BLaER1 (cell line): ENCODE measurements around the gene H2AZ2.
"Not testable (repeated sequence)": the region's sequence is repeated elsewhere in the genome, so short reads cannot be mapped to it uniquely, and the experiment has no call there.

Experiments
- H3K27ac ChIP-seq: shearing (Covaris generic); formaldehyde crosslinking; 2 replicates; pipeline ENCODE4 v1.8.1; 2022
- H3K27me3 ChIP-seq: shearing (Covaris generic); formaldehyde crosslinking; 2 replicates; pipeline ENCODE4 v1.8.1; 2022
- H3K36me3 ChIP-seq: shearing (Covaris generic); formaldehyde crosslinking; 2 replicates; pipeline ENCODE4 v1.8.1; 2022
- H3K4me1 ChIP-seq: shearing (Covaris generic); formaldehyde crosslinking; 2 replicates; pipeline ENCODE4 v1.8.1; 2022
- H3K4me2 ChIP-seq: shearing (Covaris generic); formaldehyde crosslinking; 2 replicates; pipeline ENCODE4 v1.8.1; 2022
- H3K4me3 ChIP-seq: shearing (Covaris generic); formaldehyde crosslinking; 2 replicates; pipeline ENCODE4 v1.8.1; 2022
- H3K9ac ChIP-seq: shearing (Covaris generic); formaldehyde crosslinking; 2 replicates; pipeline ENCODE4 v1.8.1; 2022
- H3K9me3 ChIP-seq: shearing (Covaris generic); formaldehyde crosslinking; 2 replicates; pipeline ENCODE4 v1.8.1; 2022
- H4K20me1 ChIP-seq: shearing (Covaris generic); formaldehyde crosslinking; 2 replicates; pipeline ENCODE4 v1.8.1; 2022
- Cebpa-rat ChIP-seq: shearing (Covaris generic); IDR thresholded peaks from 2 replicates; pipeline ENCODE4 v1.8.1; 2022

Gene H2AZ2

DNA sequence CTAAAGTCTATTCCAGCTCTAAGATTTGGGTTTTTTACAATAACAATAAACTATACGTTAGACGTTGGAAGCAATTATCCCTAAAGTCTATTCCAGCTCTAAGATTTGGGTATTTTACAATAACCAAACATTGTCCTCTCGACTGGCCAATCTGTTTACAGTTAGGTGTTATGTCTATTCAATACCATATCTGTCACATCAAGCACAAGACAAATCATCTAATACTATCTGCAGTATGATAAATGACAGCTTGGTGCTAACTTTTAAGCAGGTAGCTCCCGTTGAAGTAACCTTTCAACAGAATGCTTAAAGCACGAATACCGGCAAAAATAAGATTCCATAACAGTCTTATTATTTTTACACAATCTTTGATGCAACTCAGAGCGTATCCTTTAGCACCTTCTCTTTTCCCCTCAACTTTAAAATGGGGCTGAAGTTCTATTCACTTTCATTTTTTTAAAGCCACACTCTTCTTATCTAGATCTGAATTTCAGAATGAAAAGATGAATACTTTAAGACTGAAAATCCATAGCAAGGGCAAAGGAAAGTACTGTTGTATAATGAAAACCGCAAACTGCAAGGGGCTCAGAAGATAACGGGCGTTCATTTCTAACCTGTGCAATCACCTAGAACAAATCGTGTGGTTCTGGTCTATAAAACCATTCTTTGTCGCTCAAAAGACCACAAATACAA, 925 bp downstream of the H2AZ2 start:
- peak overlapping the region; percentile 72 for H3K4me2 ChIP-seq
- peaks cover 57% of the 10 kb centered on the region for H4K20me1 ChIP-seq
- H3K36me3 ChIP-seq = peaks cover 22% of the 10 kb centered on the region
- H3K9ac ChIP-seq = peak overlapping the region; percentile 97
- H3K27ac ChIP-seq = peak overlapping the region; percentile 97
- no peaks in the 10 kb centered on the region for H3K9me3 ChIP-seq
- peaks cover 33% of the 10 kb centered on the region for H3K4me1 ChIP-seq
- no peaks in the 10 kb centered on the region for H3K27me3 ChIP-seq
- H3K4me3 ChIP-seq = peak overlapping the region; percentile 81
- TF ChIP-seq Cebpa-rat = no peak

DNA sequence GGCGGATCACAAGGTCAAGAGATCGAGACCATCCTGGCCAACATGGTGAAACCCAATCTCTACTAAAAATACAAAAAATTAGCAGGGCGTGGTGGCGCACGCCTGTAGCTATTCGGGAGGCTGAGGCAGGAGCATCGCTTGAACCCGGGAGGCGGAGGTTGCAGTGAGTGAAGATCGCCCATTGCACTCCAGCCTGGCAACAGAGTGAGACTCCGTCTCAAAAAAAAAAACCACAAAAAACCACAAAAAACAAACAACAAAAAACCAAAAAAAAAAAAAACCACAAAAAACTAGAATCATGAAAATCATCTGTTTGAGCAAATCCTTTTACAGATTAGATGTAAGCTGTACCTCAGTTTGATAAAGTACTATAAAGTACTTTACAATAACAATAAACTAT, 1.5 kb downstream of the H2AZ2 start:
- H3K9me3 ChIP-seq, H3K27me3 ChIP-seq: not testable (repeated sequence)
- H4K20me1 ChIP-seq = peaks cover 63% of the 10 kb centered on the region
- peaks cover 33% of the 10 kb centered on the region for H3K4me1 ChIP-seq
- H3K36me3 ChIP-seq = peaks cover 27% of the 10 kb centered on the region
- H3K9ac ChIP-seq = peak overlapping the region; percentile 97
- H3K4me2 ChIP-seq = peak overlapping the region; percentile 72
- H3K27ac ChIP-seq = peak overlapping the region; percentile 97
- peak overlapping the region; percentile 81 for H3K4me3 ChIP-seq

DNA sequence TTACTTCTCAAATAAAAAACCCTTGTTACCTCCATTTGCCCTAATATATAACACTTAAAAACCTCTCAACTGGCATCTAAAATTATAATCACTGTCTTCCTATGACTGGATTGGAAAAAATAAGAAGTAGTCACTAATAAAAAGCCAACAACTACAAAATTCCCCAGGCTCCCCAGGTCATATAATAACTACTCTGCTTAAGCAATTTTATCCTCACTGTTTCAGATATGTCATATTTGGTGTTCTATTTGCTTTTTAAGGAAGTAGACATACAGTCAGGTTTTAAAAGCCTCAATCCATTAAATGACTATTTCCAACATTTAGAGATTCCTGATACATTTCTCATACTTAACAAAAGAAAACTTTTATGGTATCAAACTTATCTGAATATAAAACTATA, 2.4 kb downstream of the H2AZ2 start:
- H3K9ac ChIP-seq = peak overlapping the region; percentile 97; the same call in 1 of the 2 replicates
- no peak for TF ChIP-seq Cebpa-rat
- H3K9me3 ChIP-seq = no peaks in the 10 kb centered on the region
- H3K4me3 ChIP-seq = peak overlapping the region; percentile 81
- H3K27ac ChIP-seq = 0 out of 2 replicates have a peak overlapping the region, but pooled peaks have one; percentile 97
- H3K4me2 ChIP-seq = peak overlapping the region; percentile 72
- peaks cover 33% of the 10 kb centered on the region for H3K4me1 ChIP-seq
- H3K36me3 ChIP-seq = peaks cover 37% of the 10 kb centered on the region
- H4K20me1 ChIP-seq = peaks cover 72% of the 10 kb centered on the region
- no peaks in the 10 kb centered on the region for H3K27me3 ChIP-seq

DNA sequence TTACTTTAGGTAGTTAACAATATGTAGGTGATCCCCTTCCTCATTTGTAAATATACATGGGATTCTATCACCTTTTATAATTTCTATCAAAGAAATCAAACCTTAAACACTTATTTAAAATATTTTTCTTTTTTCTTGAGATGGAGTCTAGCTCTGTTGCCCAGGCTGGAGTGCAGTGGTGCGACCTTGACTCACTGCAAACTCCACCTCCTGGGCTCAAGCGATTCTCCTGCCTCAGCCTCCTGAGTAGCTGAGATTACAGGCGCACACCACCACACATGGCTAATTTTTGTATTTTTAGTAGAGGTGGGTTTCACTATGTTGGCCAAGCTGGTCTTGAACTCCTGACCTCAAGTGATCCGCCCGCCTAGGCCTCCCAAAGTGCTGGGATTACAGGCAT, 4.4 kb downstream of the H2AZ2 start:
- Histone ChIP-seq H3K4me1 (peaks cover 21% of the 10 kb centered on the region), H4K20me1 (peaks cover 93% of the 10 kb centered on the region), H3K36me3 (peaks cover 57% of the 10 kb centered on the region)
- H3K27me3 ChIP-seq, H3K9me3 ChIP-seq, H3K4me3 ChIP-seq, H3K27ac ChIP-seq, H3K4me2 ChIP-seq, H3K9ac ChIP-seq: not testable (repeated sequence)

DNA sequence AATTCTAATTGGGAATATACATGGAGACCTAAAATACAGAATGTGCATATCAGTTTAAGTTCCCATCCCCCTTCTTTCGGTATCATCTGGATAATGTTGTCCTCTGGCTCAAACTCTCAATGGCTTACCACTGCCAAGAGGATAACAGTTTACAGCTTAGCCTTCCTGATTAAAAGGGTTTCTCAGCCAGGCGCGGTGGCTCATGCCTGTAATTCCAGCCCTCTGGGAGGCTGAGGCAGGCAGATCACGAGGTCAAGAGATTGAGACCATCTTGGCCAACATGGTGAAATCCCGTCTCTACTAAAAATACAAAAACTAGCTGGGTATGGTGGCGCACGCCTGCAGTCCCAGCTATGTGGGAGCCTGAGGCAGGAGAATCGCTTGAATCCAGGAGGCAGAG, 5.2 kb downstream of the H2AZ2 start:
- not testable (repeated sequence) for H3K4me2 ChIP-seq, H3K27ac ChIP-seq, H3K4me3 ChIP-seq, H3K9ac ChIP-seq, H3K9me3 ChIP-seq, H3K27me3 ChIP-seq
- H3K4me1 ChIP-seq = peaks cover 21% of the 10 kb centered on the region
- peaks cover 65% of the 10 kb centered on the region for H3K36me3 ChIP-seq
- peaks cover 100% of the 10 kb centered on the region for H4K20me1 ChIP-seq

DNA sequence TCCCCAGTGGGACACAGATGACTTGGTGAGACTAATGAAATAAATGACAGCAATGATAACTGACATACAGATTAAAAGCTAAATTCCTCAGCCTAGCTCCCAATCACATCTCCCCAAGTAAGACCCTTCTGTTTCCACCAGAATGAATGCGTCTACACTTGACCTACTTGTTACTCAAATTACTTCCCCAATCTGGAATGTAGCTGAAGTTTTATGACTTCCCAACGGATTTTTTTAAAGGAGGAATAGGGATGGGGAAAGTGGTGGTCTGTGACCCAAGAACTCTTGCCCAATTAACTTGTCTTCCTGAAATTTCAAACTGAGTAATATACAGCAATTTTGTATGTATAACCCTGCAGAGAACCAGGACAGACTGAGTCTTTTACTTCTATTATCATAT, 9.1 kb downstream of the H2AZ2 start:
- H3K4me3 ChIP-seq = no peak overlapping the region
- H3K27ac ChIP-seq = no peak overlapping the region
- H3K27me3 ChIP-seq = no peaks in the 10 kb centered on the region
- H3K4me1 ChIP-seq = no peaks in the 10 kb centered on the region
- no peak for TF ChIP-seq Cebpa-rat
- H3K36me3 ChIP-seq = peaks cover 99% of the 10 kb centered on the region
- H3K9me3 ChIP-seq = no peaks in the 10 kb centered on the region
- peaks cover 92% of the 10 kb centered on the region for H4K20me1 ChIP-seq
- H3K9ac ChIP-seq = no peak overlapping the region
- no peak overlapping the region for H3K4me2 ChIP-seq

DNA sequence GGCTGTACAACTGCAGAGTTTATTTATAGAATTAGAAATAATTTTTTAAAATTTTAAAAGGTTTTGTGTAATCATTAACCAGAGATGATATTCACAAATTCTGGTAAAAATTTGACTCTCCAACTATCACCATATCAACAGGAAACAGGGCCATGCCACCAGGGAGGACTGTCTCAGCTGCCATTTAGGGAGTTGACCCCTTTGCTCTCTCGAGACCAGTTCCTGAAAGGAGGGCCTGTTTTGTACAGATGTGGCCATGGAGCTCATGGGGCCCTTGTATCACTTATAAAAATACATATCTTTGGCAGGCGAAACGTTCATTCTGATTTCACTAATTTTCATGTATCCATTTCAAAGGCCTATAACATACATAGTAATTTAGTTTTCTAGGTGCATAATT, 20.3 kb downstream of the H2AZ2 start:
- Histone ChIP-seq H3K27ac (no peak overlapping the region), H3K4me3 (no peak overlapping the region), H3K4me1 (peaks cover 12% of the 10 kb centered on the region; the same call in 1 of the 2 replicates), H3K9ac (no peak overlapping the region), H3K27me3 (no peaks in the 10 kb centered on the region), H4K20me1 (peaks cover 55% of the 10 kb centered on the region), H3K4me2 (no peak overlapping the region), H3K9me3 (no peaks in the 10 kb centered on the region), H3K36me3 (peaks cover 89% of the 10 kb centered on the region)
- TF ChIP-seq Cebpa-rat = no peak

DNA sequence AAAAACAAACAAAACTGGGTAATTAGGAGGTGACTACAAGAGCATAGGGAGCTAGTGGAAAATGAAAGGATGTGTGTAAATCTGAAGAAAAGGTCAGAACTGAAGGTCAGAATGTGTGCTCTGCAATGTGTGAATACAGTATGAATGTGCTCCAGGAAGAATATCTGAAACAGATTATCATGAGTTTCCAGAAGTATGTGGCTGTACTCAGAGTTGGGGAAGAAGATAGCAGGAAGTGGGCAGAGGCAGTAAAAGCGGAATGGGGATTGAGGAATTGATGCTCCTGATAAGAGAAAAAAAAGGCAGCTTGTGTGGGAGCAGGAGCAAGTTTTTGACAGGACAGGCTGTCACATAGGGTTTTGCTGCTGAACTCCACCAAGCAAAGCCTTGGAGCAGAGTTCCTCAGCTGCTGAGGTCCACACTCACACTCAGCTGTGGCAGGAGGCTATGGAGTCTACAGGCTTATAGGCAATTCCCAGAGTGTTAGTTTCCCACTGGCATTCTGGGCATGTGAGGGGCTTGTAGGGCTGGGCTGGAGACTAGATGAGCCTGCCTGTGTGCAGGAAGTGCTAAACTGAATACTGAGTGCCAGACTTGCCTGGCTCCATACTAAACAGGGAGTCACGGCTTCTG, 22.9 kb downstream of the H2AZ2 start:
- Histone ChIP-seq H3K36me3 (peaks cover 64% of the 10 kb centered on the region), H3K27me3 (no peaks in the 10 kb centered on the region), H3K4me2 (no peak overlapping the region), H3K4me3 (no peak overlapping the region), H3K27ac (no peak overlapping the region), H3K9ac (no peak overlapping the region), H4K20me1 (peaks cover 33% of the 10 kb centered on the region), H3K9me3 (no peaks in the 10 kb centered on the region), H3K4me1 (peaks cover 12% of the 10 kb centered on the region)
- no peak for TF ChIP-seq Cebpa-rat

DNA sequence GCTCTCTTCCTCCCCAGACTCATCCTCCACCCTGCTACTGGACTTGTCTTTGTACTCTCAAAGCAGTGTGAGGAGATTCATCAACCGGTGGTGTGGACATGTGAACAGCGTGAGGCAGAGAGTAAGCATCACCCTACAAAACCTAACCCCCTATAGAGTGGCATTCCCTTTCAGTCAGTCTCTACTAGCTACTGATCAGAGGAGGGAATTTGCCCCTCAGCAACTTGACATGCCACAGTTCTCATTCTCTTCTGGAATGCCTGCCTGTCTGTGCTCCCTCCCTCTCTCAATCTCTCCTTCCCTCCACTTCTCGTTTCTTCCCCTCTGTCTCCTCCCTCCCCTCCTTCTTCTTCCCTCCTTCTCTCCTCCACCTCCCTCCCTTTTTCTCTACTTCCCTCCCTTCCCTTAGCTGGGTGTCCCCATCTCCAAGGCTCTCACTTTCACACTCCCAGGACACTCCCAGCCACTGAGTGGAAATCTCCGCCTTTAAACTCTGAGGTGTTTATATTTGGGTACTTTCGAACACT, 24.6 kb downstream of the H2AZ2 start:
- Histone ChIP-seq H3K4me1 (peaks cover 7% of the 10 kb centered on the region), H3K4me2 (no peak overlapping the region), H3K4me3 (no peak overlapping the region), H3K36me3 (peaks cover 47% of the 10 kb centered on the region), H4K20me1 (peaks cover 29% of the 10 kb centered on the region), H3K9me3 (no peaks in the 10 kb centered on the region), H3K27ac (no peak overlapping the region), H3K9ac (no peak overlapping the region), H3K27me3 (no peaks in the 10 kb centered on the region)
- TF ChIP-seq Cebpa-rat = no peak

DNA sequence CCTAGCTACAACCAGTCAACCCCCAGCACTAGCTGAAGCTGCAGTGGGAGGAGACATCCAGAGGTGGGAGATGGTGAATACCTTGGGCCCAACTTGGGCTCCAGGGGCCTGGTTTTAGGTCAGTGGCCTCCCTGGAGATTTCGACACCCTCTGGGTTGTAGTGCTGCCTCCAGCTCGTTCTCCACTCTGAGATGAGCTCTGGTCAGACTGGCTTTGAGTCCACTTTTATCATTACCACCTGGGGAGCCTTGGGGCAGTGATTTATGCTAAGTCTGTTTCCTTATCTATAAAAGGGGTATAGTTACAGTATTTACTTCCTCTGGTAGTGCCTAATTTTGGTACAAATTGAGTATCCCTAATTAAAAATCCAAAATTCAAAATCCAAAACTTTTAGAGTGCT, 28.6 kb downstream of the H2AZ2 start:
- TF ChIP-seq Cebpa-rat = no peak
- peaks cover 10% of the 10 kb centered on the region for H3K36me3 ChIP-seq
- H3K4me2 ChIP-seq = no peak overlapping the region
- H3K9ac ChIP-seq = no peak overlapping the region
- no peaks in the 10 kb centered on the region for H3K27me3 ChIP-seq
- H4K20me1 ChIP-seq = no peaks in the 10 kb centered on the region
- H3K9me3 ChIP-seq = no peaks in the 10 kb centered on the region
- H3K4me1 ChIP-seq = no peaks in the 10 kb centered on the region; the same call in 1 of the 2 replicates
- no peak overlapping the region for H3K27ac ChIP-seq
- H3K4me3 ChIP-seq = no peak overlapping the region
